ENCODE results near the gene C2CD5.

GRCh38 chr12:22518998-22519397, 25.3 kb downstream of the C2CD5 start:
- TF ChIP-seq CREB1 (IDR thresholded peaks at IDR 0.05) = no peak
- TF ChIP-seq CREB1 (CRISPR knock-in tag; IDR thresholded peaks at IDR 0.05) = no peak
- TF ChIP-seq POLR2G (IDR thresholded peaks at IDR 0.05; ENCODE audit: low read depth, low read length) = no peak
- no peak for TF ChIP-seq TSC22D2 (CRISPR knock-in tag; IDR thresholded peaks at IDR 0.05; ENCODE audit: borderline replicate concordance)
